Activated T-cell treated with anti-CD3 and anti-CD28 coated beads, Interleukin-2, amount 50 U/mL, for 48 hours (primary cell): ENCODE measurements around the gene TBX3.

Source experiments
- DNase-seq, 2 experiments: peaks; one replicate each; pipeline ENCODE4 v3.0.0-alpha.2; 2020

Gene TBX3

DNA sequence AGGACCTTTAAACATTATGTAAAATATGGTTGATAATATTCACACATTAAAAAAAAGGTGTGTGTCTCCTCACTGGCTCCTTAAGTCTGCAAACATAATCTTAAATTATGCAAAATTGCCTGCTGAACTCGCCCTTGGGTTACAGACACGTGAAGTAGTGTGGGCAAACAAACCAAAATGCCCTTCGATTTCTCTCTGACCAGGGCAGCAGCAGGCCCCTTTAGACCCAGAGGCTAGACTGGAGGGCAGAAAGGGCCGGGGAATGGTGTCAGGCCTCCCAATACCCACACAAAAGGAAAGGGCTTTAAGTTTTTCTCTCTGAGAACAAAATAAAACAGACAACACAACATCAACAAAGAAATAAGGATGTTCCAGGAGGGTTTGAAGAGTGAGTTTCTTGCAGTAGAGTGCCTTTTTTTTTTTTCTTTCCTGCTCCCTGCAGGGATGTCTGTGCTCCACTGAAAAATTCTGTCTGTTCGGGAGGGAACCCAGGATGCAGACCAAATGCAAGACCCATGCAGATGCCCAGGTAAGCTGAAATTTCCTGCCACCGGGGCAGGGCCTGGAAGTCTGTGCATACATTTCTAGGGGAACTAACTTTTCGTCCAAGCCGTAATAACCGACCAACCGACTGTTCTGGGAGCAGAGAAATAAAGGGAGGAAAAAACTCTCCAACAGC, 1.7 kb downstream of the TBX3 start:
- DNase-seq = no peak

DNA sequence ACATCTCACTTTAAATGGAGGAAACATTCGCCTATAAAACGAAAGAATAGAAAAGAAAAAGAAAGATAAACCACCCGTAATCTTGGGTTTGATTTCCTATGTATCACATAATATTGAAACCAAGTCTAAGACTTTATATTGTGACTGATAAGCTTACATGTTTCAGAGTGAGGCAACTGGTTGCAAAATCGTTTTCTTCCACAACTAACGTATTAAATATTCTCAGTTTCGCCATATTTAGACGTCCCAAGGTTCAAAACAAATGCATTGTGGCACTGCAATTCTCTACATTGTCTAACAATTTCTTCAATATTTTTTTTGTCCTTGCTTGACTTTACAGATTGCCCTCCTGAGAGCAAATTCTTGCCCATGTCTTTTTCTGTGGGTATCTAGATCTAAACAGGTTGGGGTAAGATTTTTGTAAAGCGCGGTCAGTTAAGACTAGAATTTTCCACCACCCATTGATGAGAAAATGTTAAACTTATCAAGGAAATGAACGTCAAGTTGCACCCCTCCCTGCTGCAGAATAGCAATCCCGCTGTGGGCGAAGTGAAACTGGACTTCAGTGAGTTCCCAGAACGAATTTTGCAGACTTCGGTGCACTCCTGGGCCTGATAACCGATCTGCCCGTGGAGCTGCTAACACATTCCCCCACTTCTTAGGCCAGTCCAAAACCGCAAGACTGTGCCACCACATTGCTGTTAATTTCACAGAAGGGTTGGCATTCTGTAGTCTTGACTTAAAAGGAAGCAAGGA, 2.7 kb downstream of the TBX3 start:
- DNase-seq = no peak

DNA sequence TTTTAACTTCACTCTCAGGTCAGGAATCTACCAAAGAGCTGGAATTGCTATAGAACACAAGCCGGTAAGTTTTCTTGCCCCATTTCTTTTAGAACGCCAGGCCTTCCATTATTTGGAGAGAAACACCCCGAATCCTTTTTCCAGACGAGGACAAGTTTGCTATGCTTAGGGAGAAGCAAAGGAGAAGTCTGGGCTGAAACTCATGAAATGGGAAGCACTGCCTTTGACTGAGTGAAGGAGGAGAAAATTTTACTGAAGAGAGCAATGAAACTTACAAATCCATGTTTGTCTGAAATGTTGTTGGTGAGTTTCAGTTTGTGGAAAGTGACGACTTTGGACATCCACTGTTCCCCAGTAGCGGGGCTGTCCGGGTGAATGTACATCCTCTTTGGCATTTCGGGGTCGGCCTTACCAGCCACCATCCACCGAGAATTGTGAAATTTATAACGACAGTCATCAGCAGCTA, 3.3 kb downstream of the TBX3 start:
- DNase-seq = no peak

DNA sequence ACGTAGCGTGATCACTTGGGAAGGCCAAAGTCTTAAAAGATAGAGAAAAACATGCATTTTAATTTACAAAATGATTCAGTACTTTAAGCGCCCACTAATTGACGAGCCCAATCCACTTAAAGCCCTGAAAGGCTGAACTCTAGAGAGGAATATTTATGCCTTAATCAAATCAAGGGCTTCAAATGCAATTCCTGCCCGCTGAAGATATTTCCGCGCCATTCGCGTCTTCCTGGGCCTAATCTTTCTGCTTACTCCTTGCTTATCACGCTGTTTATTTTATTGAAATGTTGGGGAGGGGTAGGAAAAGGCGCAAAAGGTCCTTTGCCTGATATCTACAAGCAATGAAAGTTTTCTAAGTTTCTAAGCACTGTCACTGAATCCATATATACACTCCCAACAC, 4.0 kb downstream of the TBX3 start:
- no peak for DNase-seq

DNA sequence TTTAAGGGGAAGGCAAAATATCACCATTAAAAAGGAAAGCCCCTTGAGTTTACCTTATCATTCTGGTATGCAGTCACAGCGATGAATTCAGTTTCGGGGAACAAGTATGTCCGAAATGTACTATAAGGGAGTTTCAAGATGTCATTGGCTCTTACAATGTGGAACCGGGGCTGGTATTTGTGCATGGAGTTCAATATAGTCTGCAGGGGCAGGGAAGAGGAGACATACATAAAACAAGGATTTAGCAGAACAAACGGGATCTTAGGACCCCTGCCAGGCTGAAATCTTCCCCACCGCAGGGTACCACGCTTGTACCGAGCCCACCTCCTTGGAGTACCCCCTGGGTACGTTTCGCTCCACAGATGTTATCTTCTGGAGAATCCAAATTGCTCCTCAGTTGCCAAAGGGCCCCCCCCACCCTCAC, 4.5 kb downstream of the TBX3 start:
- no peak for DNase-seq

DNA sequence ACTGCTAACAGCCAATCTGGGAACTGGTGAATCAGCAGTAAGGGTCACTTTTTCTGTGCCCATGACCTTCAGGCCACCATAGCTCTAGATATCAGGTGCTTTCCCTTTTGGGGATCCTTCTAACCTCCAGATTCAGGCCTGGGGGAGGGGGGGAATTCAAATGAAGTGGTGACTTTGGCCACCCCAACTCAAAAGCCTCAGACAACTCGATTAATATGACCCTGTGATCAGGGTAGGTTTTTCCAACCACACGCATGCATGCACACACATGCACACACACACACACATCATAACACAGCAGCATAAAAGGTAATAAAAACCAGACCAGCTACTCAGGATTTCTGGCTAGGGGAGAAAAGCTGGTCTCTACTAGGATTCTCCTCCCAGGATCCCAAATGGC, 5.3 kb downstream of the TBX3 start:
- no peak for DNase-seq

DNA sequence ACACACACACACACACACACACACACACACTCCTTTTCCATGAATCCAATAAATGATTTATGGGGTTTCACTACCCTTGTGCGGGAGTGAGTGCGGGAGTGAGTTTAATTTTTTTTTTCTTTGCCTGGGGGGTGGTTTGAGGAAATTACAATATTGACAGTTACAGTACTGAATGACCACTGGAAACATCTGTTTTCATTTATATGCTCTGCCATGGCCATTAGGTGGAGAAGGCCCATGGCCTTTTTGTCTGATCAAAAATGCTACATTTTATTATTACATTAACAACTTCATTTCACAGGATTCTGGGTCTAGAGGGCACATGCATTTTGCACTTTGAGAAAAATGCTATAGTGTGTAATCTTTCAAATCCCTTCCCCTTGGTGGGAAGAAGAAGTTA, 5.9 kb downstream of the TBX3 start:
- DNase-seq = no peak

DNA sequence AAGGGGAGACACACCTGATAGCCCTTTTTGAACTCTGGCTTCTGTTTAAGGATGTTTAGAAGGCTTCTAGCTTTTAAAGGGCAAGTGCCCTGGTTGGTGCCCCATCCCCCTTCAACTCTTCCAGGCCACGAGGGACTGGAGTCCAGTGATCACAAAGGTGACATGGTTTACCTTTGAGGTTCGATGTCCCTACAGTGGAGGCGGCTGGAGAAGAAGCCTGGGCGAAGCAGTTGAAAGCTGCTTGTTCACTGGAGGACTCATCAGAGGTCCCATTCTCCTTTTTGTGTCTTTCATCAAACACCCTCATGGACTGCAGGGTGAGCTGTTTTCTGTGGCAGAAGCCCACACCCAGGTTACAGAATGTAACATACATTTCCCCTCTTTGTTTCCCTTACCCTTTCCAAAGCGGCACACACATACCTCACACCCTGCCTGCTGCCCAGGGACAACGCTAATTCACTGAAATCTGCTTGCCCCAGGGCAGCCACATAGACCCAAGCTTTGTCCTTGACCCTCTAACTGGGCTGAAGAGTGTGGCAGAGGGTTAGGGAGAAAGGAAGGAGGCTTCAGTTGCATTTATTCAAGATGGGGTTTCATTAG, 7.7 kb downstream of the TBX3 start:
- no peak for DNase-seq

DNA sequence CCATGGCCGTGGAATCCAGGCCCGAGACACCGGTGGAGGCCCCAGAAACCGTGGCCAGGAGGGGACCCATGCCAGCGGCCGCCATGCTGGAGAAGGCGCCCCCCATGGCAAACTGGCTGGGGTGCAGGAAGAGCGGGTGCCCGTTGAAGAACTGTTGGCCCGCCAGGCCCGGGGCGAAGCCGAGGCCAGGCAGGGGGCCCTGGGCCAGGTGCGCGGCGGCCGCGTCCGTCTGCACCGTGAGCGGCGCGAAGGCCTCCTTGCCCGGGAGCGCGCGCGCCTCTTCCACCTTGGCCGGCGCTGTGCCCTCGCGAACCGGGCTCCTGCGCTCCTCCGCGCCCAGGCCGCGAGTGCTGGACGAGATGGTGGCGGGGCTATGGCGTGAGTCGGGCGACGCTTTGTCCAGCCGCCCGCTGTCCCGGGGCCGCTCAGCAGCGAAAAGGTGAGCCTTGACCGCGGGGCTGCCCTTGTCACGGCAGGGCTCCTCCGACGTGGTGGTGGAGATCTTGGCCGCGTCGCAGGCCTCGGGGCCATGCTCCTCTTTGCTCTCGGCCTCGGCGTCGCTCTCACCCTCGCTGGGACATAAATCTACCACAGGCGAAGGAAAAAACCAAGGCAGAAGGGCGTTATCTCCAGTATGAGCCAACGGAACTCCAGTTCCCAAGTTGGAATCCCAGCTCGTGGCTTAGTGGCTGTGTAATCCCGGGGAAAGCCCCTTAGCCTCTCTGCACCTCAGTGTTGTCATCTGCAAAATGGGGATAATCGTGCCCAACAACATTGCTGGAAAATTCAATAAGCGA, 9.5 kb downstream of the TBX3 start:
- no peak for DNase-seq

DNA sequence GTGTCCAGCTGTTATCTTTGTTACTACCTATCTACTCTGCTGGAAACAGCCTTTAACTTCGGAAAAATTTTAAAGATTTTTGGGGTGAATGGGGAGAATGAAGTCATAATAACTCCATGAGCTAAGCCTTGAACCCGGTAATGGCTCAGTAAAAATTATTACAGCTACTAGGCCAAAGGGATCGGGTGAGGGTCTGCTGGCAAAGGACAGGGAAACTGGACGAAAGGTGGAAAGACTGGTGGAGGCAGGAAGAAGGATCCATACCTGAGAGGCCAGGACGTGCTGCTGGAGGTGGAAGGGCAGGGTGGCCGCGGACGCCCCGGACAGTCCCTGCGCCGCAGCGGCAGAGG, 10.1 kb downstream of the TBX3 start:
- no peak for DNase-seq

DNA sequence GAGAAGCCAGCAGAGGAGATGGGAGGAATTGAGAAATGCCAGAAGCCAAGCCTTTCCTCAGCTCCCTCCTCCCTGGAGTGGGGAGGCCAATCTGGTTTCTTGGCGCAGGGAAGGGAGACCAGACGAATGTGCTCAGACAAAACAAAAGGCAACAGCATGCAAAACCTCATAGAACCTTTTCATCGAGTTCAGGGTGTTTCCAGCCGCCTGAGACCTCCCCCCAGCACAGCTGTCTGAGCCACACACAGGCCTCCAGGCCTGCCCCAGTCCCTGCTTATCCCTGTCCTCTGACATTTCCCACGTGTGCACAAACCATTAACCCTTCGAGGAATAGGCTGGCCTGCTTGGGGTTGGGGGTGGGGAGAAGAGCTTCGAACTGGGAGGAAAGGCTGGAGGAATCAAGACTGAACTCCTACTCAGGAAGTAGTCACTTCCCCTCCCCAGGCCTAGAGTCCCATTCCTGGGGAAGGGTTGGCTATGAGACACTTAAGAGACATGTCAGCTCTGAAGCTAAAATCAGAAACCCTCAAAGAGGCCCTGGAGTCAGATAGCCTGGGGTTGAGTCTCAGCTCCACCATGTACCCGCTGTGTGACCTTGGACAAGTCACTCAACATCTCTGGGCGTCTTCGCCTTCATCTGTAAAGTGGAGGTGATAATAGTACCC, 10.7 kb downstream of the TBX3 start:
- DNase-seq = no peak

DNA sequence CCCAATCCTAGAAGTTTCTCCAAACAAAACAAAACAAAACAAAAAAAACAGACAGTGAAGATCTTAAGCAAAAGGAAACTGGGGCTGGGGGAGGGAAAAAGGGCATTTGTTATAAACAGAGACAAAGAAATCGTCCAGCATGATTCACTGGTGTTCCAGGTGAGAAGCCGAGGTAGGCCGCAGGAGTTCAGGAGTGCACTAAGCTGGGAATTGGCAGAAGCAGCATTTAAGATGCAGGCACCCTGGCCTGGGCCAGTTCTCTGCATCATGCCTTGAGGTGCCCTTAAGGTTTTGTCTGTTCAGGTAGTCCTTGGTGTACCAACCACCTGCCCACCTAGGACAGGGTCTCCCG, 11.2 kb downstream of the TBX3 start:
- no peak for DNase-seq

DNA sequence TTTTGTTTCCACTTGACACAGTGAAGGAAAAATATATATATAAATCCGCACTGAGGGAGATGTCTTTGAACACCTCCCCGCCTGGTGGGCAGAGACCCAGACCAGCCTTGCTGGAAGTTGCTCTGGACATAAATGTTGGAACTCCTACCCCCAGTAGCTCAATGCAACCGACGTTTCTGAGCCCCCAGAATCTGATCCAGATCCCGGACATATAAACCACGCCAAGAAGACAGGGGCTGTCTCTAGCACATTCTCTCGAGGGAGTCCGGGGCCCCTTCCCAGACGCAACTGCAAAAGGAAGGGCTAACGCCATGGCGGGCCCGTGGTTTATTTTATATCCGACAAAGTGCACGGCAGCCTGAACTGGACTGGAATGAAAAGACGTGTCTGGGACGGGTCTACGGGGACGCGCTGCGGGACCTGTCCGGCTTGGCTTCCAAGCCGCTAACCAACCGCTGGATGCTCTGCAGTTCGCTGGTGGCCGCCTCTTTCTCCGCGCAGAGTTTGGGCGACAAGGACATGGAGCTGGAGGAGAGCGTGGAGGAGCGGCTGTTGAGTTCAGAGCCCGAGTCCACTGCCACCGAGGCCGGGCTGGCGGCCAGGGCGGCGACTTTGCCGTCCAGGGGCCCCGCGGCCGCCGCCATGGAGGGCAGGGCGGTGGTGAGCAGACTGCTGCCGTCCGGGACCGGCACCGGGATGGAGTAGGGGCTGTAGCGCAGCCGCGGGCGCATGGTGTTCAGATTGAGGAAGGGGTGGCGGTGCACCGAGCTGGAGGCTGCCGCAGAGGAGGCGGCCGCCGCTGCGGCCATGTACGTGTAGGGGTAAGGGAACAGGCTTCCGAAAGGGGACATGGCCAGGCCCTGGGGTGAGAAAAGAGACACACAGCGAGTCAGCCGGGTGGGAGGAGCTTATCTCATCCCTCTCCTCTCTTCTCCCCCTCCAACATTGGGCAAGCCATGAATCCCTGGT, 12.2 kb downstream of the TBX3 start:
- DNase-seq = no peak

DNA sequence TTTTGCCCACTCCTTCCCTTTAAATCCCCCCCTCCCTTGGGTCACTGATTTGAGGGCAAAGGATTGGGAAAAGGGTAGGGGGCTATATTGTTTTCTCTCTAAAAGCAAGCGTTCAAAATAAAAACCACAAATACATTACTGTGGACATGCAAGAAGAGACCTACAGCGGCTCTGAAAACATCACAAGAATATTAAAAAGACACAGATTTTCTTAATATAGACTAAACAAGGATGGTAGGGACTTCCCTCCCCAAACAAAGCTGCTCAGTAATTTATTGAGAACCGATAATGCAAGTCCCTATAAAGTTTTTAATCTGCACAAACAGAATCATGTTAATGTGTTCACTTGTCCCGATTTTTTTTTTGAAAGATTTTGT, 12.9 kb downstream of the TBX3 start:
- DNase-seq = no peak

DNA sequence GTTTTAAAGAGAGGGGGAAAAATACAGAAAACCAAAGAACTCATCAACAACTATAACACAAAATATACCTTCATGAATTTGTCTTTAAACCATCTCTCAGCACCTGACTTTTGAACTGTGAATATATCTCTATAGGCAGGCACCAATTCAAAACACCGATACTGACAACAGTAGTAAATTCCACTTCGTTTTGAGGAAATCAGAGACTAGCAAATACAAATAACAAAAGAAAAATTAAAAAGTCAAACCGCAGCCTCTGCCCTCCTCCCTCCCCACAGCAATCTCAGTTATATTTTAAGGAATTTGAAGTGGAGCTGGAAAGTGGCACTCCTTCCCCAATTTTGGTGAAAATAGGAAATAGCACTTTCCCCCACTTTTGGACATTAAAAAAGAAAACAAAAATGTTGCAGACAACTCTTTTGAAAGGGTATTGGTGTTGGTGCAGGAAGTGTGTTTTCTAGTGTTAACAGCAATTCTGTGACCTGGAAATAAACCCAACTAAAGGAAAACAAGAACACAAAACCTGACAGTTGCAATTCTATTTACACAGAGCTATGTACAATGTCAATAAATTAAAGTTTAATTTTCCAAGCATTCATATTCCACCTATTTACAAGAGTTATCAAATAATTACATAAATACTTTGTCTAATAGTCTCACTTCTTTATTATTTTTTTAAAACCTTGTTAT, 13.5 kb downstream of the TBX3 start:
- no peak for DNase-seq

DNA sequence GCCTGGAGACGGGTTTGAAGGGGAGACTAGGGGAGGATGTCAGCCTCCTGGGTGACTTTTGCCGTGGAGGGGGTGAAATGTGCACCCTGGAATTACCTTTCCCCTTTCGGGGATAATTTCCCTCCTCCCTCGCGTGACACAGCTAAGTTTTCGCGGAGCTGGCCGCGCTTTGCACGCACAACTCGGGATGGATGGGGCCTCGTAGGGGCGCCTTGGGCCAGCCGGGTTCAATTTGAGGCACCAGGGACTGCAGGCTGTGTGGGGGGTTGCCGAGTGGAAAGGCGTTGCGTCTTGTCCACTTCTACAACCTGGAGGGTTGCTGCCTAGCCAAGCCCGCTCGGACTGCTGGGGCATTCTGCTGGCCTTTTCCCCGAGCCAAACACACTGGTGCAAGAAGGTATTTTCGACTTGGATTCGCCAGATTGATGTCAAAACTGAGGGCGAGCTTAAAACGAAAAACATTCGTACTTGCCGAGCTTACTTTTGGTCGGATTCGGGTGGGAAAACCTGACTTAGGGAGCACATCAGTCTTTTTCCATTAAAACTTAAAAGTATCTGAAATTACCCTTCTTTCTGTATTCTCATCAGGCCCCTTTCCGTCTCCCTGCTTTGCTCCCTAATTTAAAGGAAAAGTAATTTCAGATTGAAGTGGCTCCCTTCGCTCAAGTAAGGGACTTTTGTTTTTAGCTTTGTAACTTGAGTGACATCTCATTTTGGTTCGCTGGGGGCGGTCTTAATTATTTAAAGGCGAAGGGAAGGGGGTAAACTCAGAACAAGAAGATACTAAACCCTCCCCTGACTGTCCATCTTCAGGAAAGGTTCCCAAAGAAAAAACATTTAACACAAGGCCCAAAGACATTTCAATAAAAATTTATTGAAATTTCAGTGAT, 14.3 kb downstream of the TBX3 start:
- DNase-seq = no peak

DNA sequence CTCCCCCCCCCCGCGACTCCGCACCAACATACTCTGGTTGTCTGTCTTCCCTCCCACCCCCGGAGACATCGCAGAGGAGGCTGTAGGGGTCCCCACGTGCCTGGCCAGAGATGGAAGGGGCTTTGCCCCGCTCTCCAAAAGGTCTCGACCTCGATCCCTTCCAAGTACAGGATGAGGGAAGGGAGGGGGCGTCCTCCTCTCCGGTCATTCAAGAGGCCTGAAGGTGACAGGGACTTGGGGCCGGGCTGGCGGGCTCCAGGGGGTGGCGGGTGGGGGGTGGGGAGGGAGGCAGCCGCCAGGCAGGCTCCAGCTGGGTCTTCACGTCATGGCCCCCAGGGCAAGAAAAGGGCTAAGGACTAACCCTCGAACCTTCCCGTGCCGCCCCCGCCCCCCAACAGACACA, 15.1 kb downstream of the TBX3 start:
- no peak for DNase-seq

DNA sequence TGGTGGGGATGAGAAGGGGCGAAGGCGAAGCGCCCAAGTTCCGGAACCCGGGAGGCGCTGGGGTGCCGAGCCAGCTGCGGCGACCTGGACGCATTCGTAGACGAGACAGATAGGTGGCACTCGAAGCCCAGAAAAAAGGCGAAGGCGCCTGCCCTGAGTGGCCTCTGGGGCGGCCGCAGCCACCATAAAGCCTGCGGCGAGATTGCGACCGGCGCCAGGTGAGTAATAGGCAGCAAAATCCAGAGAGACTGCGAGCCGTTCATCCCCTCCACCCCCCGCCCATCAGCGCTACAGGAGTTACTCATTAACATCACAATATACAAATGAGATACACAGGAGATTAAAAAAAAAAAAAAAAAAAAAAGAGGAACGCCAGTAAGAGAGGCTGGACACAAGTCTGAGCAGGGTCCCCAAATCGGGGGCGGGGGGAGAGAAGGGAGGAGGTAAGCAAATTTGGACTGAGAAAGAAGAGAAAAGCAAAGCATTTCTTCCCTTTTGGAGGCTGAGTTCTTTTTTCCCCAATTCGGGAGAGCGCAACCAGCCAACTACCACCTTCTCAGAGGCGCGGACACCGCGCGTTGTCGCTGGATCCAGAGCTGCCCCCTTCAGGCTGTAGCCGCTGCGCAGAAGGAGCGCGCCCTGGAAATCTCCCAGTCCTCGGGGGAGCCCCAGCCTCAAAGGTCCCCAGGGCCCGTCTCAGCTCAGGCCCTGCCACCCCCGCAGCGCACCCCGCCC, 15.7 kb downstream of the TBX3 start:
- DNase-seq = peak; percentile 49 to 51

DNA sequence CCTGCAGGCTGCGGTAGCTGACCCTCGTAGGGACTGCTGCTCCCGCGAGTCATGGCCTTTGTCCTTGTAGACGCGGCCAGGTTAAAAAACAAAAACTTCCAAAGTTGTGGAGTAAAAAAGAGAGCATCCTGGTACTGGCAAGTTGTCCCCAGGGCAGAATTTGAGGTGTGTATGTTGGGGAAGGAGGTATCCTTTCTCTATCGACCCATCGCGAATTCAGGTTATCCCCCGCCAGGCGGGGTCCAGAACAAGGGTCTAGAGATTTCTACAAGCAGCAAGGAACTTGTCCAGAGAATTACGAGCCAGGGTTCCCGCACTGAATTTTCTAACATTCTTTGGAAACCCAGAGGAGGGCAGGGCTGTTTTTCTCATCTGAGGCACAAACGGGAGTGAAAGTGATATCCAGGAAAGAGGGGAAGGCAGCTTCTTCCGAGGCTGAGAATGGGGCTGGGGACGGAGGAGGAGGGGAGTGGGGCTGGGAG, 16.3 kb downstream of the TBX3 start:
- DNase-seq = no peak
